GM20431 (cell line): ENCODE measurements around the gene EXOSC10.
"Not testable (repeated sequence)": the region's sequence is repeated elsewhere in the genome, so short reads cannot be mapped to it uniquely, and the experiment has no call there.

Experiments
- in situ Hi-C: fragments of 300-500 bp; cut with MseI, MboI; formaldehyde crosslinking; loops from one replicate; pipeline ENCODE4 v1.15.0; 2020; ENCODE audit warnings: low sequenced_read_pairs; ENCODE audit not compliant: unreplicated experiment

Gene EXOSC10

DNA sequence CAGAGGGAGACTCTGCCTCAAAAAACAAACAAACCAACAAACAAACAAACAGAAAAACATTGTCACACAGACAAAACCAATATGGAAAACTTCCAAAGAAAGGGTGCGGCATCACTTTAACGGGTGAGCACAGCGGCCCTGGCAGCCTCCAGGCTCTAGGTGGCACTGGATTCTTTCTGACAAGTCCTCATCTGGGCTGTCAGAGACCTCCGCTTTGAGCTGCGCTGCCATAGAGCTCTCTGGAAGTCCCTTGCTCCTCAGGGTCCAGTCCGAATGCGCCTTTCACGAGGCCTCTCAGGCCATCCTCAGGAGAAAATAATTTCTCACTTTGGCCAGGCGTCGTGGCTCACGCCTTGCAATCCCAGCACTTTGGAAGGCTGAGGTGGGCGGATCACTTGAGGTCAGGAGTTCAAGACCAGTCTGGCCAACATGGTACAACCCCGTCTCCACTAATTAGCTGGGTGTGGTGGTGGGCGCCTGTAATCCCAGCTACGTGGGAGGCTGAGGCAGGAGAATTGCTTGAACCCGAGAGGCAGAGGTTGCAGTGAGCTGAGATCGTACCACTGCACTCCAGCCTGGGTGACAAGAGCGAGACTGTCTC lies 35.6 kb downstream of the EXOSC10 start:
- in situ Hi-C loops, result not testable (repeated sequence)

DNA sequence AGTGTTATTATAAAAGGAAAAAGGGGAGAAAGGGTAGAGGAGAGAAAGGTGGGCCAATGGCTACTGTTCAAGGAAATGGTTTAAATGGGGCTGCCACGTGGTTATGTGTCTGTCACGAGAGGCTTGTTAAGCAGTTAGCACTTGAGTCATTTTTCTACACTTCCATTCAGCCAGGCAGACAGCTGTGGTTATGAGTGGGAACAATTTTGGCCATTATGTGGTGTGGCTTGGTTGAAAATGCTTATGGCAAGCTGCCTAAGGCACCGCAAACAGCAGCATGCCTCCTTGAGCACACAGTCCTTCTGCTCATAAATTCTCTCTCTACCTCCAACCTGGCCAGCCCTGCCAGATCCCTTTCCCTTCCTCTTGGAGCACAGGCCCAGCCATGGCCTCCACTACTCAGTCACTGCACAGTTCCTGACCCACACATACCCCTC lies 36.7 kb downstream of the EXOSC10 start:
- in situ Hi-C loops, result no loop called here

DNA sequence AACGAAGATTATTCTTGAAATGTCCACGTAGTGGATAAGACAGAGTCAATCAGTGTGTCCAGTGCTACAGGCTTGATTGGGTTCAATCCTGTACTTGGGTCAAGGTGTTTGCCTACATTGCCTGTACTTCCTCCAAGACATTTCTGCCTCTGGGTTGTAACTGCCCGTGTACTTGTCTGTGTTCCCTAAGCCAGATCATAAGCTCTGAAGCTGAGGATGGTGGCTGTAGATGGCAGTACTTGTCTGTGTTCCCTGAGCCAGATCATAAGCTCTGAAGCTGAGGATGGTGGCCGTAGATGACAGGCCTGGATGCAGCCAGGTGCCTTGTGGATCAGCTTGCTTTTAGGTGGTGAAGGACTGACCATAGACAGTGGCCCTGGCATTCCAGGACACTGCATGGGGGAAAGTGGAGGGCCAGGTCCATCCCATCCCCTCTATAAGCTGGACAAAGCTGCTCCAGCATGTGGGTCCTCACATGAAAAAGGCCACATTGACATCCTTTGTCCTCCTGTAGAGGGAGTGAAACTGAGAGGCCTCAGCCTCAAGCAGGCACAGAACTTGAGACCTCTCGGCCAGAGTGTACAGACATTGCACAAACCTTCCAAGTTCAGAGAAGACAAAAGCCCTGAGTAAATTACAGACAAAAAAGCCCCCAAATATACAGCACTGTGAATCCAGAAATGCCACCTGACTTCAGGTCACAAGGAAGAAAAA lies 37.9 kb downstream of the EXOSC10 start:
- in situ Hi-C loops, result no loop called here

DNA sequence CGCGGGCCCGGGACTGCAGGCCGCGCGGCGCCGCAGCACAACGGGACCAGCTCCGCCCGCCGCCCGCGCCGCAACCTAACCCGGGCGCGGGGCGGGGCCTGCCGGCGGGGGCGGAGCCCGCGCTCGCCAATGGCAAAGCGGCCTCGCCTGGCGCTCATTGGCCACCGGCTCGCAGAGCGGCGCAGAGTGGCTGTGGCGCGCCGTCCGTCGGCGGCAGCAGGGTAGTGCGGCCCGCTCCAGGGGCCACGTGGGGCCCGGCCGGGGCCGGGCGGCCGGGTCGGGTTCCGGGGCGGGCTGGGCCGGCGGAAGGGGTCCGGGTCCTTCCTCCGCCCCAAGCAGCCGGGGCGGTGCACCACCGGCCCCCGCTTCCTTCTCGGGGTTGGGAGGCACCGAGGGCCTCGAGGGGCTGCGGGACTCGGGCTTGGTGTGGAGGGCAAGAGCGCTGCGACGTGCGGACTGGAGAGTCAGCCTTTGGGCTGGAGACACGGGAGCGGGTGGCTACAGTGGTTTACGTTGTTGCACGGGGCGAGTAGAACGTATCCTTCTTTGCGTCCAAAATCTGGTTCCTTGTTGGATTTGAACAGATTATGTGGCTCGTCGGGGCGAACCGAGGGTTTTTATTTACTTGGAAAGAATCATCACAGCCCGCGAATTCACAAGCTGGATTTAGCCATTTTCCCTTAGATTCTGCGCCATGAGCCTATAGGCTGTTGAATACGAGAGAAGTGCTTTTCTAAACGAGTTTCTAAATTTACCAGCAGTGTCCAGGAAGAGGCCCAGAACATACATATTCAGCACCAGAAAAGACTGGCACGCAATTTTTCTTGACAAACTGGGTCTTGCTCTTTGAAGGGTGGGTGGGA lies 39.5 kb downstream of the EXOSC10 start, which contains the start of gene SRM:
Gene SRM (minus strand): TSS at position 51 of the 863 bp plus-strand sequence. CDS start 75 bp downstream, outside the sequence.
- in situ Hi-C loops, result no loop called here

DNA sequence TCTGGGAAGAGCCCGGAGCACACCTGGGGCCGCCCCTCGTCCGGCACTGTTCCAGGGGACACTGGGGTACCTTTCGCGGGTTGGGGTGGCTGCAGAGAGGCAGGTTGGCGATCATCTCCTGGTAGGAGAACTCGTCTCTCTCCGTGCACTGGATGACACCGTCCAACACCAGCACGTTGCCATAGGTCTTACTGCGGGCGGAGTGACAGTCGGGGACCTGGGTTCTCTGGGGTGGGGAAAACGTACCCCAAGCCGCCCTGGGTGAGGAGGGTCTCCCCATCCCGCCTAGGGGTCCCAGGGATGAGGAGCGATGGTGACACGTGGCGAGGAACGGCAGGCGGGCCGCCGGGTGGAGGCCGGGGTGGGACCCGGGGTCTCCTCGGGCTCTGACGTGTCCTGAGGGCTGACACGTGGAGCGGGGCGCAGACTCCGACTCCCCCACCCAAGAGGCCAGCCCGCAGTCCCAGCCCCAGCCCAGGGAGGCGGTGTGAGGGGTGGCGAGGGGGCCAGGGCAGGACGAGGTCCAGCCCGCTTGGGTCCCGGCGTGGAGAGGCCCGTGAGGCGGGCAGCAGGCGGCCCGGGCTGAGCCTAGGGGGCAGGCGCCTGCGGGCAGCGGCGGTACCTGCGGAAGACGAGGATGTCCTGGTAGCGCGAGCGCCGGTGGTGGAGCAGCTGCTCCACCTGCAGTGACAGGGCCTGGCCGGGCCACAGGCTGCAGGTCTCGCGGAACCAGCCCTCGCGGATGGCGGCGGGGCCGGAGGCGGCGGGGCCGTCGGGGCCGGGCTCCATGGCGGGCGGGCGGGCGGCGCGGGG lies 40.3 kb downstream of the EXOSC10 start:
- in situ Hi-C loops, result no loop called here

DNA sequence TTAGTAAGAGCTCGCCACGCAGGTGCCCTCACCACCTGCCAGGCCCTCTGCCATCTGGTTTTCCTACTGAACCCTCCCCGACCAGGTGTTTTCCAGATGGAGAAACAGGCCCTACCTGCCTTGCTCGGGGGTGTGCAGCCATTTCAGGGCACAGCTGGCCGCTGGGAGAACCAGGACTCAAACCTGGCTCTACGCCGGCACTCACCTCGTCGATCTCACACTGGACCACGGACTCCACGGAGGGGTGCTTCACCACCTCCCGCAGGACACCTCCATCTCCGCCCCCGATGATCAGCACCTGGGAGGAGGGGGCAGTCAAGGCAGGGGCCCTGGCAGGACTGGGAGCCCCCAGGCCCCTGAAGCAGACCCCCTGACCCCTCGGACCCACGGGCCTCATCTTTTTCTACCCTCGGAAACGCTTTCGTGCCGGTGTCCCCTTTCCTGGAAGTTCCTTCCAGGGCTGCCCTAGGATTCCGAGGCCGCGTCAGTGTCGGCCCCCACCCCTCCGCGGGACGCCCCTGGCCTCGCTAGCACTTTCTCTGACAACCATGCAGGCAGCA lies 41.0 kb downstream of the EXOSC10 start:
- in situ Hi-C loops, result no loop called here

DNA sequence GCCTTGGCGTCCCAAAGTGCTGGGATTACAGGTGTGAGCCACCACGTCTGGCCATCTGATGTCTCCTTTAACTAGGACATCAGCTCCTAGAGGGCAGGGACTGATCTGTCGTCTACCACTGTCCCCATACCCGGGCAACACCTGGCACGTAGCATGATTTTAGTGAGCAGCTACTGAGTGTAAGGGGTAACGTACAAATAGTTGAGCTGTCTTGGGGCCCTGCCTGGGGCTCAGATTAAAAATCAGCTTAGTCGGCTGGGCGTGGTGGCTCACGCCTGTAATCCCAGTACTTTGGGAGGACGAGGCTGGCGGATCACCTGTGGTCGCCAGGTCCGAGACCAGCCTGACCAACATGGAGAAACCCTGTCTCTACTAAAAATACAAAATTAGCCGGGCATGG lies 41.6 kb downstream of the EXOSC10 start:
- in situ Hi-C loops, result no loop called here

DNA sequence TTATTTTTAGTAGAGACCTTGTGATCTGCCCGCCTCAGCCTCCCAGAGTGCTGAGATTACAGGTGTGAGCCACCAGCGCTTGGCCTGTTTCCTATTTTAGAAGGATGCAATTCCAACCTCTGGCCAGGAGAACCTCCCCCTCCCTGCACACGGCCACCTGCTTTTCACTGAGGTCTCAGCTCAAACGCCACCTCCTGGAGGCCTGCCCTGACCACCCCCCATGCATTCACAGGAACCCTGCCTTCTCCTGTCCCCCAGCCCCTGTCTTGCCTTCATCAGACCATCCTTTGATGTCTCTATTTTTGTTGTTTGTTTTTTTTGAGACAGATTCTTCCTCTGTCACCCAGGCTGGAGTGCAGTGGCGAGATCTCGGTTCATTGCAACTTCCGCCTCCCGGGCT lies 42.2 kb downstream of the EXOSC10 start:
- in situ Hi-C loops, result no loop called here

DNA sequence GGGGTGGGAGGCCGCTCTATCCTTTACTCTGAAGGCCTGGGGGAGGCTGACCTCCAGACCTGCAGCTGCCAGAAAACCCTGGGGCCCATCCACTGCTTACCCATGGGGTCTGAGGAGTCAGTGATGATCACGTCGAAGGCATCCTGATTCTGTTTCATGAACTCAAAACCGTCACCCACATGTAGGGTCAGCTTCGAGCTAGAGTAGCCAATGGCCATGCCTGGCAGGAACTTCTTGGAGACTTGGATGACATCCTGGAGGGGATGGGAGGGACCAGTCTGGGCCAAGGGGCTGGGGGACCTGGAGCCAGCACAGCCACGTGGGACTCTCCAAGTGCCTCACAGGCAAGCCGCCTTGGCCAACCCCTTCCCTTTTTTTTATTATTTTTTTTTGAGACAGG lies 43.2 kb downstream of the EXOSC10 start:
- in situ Hi-C loops, result no loop called here

DNA sequence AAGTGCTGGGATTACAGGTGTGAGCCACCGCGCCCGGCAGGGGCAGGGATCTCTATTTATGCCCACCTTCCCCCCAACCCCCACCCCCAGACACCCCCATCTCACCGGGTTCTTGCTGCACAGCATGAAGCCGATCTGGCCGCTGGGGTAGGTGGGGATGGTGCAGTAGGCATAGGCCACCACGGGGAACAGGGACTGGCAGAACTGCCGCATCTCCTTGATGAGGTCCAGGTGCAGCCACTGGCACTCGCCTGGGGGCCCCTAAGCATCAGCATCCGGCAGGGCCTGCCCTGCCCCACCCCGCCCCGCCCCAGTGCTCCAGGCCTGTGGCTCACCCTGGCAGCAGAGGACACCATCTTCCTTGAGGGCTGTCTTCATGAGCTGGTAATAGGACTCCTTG lies 44.0 kb downstream of the EXOSC10 start:
- in situ Hi-C loops, result no loop called here

DNA sequence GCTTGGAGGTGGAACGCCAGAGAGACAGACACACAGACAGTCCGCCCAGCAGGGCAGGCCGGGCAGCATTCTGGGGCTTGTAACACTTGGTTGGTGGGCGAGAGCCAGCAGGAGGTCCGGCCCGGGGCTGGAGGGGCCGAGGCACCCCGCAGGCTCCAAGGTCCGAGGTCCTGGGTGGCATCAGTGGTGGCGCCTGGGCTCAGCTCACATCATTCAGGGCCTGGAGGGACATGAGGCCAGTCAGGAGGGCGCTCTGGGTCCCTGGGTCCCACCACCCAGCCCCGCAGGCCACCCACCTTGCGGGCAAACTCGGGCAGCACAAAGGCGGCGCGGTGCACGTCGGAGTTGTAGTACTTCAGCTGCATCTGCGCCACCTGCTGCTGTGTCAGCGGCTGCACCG lies 45.0 kb downstream of the EXOSC10 start:
- in situ Hi-C loops, result no loop called here

DNA sequence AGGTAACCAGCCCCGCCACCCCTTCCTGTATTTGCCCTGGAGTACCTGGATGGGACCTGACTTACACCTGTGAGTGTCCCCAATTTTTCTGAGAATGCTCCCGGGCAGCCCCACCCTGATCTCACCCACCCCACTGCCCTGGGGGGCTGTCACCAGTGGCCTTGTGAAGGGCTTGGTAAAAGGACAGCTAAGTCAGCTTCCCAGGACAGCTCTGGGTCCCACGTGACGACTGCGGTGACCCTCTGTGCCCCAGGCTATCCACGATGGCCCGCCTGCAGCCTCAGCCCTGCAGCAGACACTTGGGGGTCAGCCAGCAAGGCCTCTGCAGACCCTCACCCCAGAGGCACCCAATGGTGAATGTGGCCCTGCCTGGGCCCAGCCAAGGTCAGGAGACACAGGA lies 45.5 kb downstream of the EXOSC10 start:
- in situ Hi-C loops, result no loop called here

DNA sequence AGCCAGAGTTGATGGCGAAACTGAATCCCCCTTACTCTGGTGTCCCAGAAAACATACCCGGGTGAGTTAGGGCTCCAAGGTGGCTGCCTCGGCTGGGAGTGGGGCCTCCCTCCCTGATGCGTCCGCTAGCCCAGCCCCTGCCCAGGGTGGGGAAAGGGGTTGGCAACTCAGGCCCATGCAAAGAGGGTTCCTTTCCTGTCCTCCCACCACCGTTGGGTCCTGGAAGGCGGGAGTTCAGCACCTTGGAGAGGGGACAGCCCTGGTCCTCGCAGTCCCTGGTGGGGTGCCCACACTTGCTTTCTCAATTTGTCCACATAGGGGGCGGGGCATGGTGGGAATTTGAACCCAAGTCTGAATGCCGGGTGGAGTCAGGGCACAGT lies 45.9 kb downstream of the EXOSC10 start:
- in situ Hi-C loops, result no loop called here

DNA sequence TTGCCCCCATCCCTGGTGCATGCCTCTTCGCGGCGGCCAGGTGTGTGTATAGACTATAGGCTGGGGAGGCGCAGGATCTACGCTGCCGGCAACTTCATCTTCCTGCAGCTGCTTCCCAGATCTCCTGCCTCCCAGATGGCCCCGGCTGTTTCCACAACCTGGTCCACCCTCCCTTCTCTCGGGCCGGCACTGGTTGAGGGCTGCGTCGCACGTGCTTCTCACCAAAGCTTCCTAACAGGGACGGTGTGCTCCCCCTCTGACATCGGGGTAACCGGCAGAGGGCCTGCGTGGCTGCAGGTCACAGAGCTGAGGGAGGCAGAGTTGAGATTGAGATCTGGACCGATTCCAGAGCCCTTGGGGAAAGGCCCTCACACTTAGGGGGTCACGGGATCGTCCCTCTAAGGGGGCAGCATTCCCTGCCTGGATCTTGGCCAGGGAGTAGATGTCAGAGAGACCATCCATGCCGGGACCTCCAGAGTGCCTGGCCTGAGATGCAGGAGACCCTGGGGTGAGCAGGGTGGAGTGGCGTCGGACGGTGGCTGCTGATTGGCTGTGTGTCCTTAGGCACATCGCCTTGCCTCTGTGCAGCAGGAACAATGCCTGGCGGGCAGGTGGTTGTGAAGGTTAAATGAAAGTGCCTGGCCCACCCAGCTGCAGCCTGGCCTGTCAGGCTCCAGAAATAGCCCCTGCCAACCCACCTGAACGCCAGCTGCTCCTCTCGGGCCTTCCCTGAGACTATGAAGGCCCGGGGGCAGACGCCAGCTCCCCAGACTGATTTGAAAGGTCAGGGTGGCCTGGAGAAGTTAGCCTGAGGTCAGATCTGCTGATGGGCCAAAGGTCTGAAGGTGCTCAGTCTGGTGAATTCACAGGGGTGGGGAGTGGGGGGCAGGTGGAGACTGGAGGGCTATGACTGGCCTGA lies 46.6 kb downstream of the EXOSC10 start:
- in situ Hi-C loops, result no loop called here

DNA sequence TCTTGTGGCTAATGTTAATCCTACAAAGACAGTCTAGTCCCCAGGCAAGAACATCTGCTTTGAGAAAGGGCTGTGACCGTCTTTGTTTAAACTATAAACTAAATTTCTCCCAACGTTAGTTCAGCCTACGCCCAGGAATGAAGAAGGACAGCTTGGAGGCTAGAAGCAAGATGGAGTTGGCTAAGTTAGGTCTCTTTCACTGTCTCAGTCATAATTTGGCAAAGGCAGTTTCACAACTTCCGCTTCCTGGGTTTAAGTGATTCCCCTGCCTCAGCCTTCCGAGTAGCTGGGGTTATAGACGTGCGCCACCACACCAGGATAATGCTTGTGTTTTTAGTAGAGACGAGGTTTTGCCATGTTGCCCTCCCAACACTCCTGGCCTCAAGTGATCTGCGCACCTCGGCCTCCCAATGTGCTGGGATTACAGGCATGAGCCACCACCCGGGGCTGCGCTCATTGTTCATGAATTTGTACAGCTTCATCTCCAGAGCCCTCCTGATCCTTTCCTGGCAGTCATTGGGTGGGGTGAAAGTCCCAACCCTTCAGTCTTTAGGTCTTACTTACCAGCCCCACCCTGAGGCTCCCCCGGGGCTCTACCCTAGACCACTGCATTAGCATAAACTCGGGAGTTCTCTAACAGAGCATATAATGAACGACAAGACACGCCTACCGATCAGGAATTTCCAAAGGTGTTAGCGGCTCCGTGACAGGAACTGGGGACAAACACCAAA lies 47.7 kb downstream of the EXOSC10 start:
- in situ Hi-C loops, result no loop called here

DNA sequence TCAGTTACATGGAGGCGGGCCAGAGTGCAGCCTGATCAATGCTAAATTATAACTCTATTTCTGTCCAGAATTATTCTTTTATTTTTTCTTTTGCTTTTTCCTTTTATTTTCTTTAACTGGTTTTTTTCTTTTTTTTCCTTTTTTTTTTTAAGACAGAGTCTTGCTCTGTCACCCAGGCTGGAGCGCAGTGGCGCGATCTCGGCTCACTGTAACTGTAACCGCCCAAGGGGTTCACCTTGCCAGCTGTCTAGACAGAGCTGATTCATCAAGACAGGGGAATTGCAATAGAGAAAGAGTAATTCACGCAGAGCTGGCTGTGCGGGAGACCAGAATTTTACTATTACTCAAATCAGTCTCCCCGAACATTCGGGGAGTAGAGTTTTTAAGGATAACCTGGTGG lies 48.5 kb downstream of the EXOSC10 start:
- in situ Hi-C loops, result not testable (repeated sequence)

DNA sequence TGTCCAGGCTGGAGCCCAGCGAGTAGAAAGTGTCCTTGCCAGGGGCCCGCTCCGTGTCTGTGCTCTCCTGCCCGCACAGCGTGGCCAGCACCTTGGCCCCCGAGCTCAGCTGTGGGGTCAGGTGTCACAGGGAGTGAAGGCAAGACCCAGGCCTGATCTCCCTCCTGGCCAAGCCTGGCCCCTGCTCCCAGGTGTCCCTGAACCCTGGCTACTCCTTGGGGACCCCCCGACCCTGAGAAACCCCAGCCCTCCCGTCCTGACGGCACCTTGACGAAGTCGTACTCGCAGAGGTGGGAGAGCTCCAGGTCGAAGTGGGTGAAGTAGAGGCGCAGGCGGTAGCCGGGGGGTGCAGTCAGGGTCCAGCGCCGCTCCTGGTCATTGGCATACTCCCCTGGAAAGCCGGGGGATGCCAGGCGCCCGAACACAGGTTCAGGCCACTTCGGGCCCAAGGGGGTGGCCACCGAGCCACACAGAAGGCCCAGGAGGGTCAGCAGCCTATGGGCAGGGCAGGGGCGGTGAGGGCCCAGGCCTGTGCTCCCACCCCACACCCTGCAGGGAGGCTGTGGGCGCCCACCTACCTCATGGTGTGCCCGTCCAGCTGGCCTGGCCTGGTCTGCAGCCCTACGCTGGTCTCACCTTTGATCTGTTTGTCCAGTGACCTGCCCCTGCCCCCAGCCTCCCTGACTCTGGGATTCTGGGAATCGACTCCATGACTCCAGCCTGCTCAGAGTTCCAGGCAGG lies 52.9 kb downstream of the EXOSC10 start, which contains the start of gene MASP2:
Gene MASP2 (minus strand): TSS at position 615 of the 741 bp plus-strand sequence. CDS start 32 bp downstream, at position 583.
- in situ Hi-C loops, result loop anchor here (25.0 kb wide), 1 partner anchor 591 kb away; no protein-coding TSS in a partner anchor
